Thyroid gland (tissue), 4 donors: ENCODE data around the gene LYPD6. TPM values are rescaled to one million over a fixed set of nuclear protein-coding genes. Genes with fewer than 3 reads are reported as not detected.
"Not testable (repeated sequence)": the region's sequence is repeated elsewhere in the genome, so short reads cannot be mapped to it uniquely, and the experiment has no call there.

Experiments used
- DNase-seq, 2 donors: peaks; one replicate each; pipeline ENCODE4 v3.0.0-alpha.2; 2019
- H3K27ac ChIP-seq, 3 donors: fragments of 200-600 bp; sonication (generic); 1 replicate in 2 of 3; 2 replicates in 1 of 3; pipeline ENCODE4 v1.5.1; 2016 to 2019; ENCODE audit warnings: mild to moderate bottlenecking in 1 of 3, moderate library complexity in 1 of 3
- H3K27me3 ChIP-seq: fragments of 200-600 bp; sonication (generic); one replicate; pipeline ENCODE4 v1.5.1; 2019
- H3K36me3 ChIP-seq, 2 donors: fragments of 200-600 bp; sonication (generic); one replicate each; pipeline ENCODE4 v1.5.1; 2016 to 2019
- H3K4me1 ChIP-seq, 2 donors: fragments of 200-600 bp; sonication (generic); one replicate each; pipeline ENCODE4 v1.5.1; 2017 to 2019
- H3K4me3 ChIP-seq, 3 donors: fragments of 200-600 bp; sonication (generic); replicated peaks in 1 of 3; 1 replicate in 2 of 3; 2 replicates in 1 of 3; pipeline ENCODE4 v1.5.1; 2016; ENCODE audit warnings: mild to moderate bottlenecking in 1 of 3
- H3K9me3 ChIP-seq: fragments of 200-600 bp; sonication (generic); one replicate; pipeline ENCODE4 v1.5.1; 2017
- POLR2A ChIP-seq, 2 donors: fragments of 450-650 bp; IDR thresholded peaks; one replicate each; pipeline ENCODE4 v1.6.1; 2017; ENCODE audit warnings: antibody characterized with exemption in 2 of 2, mild to moderate bottlenecking in 2 of 2, moderate library complexity in 1 of 2
- WGBS, 2 donors: methylation state at CpG; one replicate each; pipeline ENCODE4 v1.1.5; 2017; 5-methylcytosine and 5-hydroxymethylcytosine counted together
- intact Hi-C: fragments of 100-400 bp; cut with DNase I; formaldehyde crosslinking; loops from one replicate; pipeline ENCODE4 v1.15.1; 2023
- total RNA-seq, 4 donors: library from RNA; depleted of rRNA; stranded (reverse); fragments of >200 nt; gene quantifications; one replicate each; pipeline ENCODE4 v1.2.3, GENCODE V29; 2016
- TF ChIP-seq, protein P1 (sequence below), 6 experiments: fragments of 200-600 bp in 3 of 6; fragments of 450-650 bp in 3 of 6; sonication (generic) in 3 of 6; IDR thresholded peaks; one replicate each; pipeline ENCODE4 v1.5.1; 2016 to 2019; ENCODE audit warnings: antibody characterized with exemption in 6 of 6, mild to moderate bottlenecking in 2 of 6, inconsistent platforms in 1 of 6, moderate library complexity in 1 of 6

Gene LYPD6
- total RNA-seq, 4 donors from 2014 or later = 0.33 to 1.5 (median 1.4) TPM

DNA sequence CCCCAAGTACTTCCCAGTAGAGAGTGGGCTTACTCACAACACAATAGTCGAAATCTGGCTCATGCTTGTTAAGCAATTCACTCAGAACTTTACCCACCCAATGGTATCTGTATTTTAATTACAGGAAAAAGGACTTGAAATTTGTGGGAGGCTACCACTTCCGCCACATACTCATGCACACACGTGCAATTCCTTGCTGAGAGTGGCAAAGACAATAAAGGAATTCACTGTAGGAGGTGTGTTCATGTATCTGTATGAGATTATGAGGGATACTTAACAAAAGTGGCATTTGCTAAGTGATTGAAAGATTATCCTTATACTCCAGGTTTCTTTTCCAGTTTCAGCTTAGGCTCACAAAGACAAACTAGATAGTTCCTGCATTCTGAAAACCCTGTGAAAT is 14.9 kb upstream of the LYPD6 start:
- DNase-seq = no peak
- Histone ChIP-seq H3K27me3 (peaks cover 3% of the 10 kb centered on the region), H3K27ac (no peak overlapping the region), H3K4me1 (peaks cover 0 to 3% of the 10 kb centered on the region in 2 donors), H3K36me3 (no peaks in the 10 kb centered on the region), H3K4me3 (no peak overlapping the region), H3K9me3 (no peaks in the 10 kb centered on the region)
- TF ChIP-seq POLR2A (IDR thresholded peaks at IDR 0.05) = no peak
- TF ChIP-seq, protein P1, sequence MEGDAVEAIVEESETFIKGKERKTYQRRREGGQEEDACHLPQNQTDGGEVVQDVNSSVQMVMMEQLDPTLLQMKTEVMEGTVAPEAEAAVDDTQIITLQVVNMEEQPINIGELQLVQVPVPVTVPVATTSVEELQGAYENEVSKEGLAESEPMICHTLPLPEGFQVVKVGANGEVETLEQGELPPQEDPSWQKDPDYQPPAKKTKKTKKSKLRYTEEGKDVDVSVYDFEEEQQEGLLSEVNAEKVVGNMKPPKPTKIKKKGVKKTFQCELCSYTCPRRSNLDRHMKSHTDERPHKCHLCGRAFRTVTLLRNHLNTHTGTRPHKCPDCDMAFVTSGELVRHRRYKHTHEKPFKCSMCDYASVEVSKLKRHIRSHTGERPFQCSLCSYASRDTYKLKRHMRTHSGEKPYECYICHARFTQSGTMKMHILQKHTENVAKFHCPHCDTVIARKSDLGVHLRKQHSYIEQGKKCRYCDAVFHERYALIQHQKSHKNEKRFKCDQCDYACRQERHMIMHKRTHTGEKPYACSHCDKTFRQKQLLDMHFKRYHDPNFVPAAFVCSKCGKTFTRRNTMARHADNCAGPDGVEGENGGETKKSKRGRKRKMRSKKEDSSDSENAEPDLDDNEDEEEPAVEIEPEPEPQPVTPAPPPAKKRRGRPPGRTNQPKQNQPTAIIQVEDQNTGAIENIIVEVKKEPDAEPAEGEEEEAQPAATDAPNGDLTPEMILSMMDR (IDR thresholded peaks at IDR 0.05) = no peak
- intact Hi-C loops = no loop called here
- 71 to 84% methylated on average over 3 of the region's 3 CpGs for WGBS, 2 donors

DNA sequence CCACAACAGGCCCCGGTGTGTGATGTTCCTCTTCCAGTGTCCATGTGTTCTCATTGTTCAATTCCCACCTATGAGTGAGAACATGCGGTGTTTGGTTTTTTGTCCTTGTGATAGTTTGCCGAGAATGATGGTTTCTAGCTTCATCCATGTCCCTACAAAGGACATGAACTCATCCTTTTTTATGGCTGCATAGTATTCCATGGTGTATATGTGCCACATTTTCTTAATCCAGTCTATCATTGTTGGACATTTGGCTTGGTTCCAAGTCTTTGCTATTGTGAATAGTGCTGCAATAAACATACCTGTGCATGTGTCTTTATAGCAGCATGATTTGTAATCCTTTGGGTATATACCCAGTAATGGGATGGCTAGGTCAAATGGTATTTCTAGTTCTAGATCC is 11.8 kb upstream of the LYPD6 start:
- H3K27me3 ChIP-seq, H3K4me3 ChIP-seq, H3K36me3 ChIP-seq, H3K4me1 ChIP-seq, H3K27ac ChIP-seq, H3K9me3 ChIP-seq, DNase-seq, intact Hi-C loops: not testable (repeated sequence)
- 97% methylated on average over 3 of the region's 3 CpGs for WGBS, 2 donors

DNA sequence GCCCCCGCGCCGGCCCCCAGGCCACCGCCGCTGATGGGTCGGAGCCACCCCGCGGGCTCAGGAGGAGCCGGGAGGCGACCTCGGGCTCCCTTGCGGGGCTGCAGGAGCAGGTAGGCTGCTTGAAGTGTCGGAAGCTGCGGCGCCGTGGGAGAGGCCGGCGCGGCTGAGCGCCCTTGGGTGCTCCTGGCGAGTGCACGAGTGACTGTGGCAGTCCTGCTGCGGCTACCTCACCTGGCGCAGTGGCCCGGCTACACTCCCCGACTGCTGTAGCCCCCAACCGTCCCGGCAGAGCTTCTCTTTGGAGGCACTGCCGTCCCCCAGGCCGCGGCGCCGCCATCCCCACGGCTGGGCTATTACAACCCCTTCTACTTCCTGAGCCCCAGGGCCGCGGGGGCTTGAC is 10.0 kb upstream of the LYPD6 start:
- intact Hi-C loops = no loop called here
- no peak for DNase-seq
- no peaks in the 10 kb centered on the region for H3K9me3 ChIP-seq
- TF ChIP-seq, protein P1 (IDR thresholded peaks at IDR 0.05) = no peak
- no peak for TF ChIP-seq POLR2A (IDR thresholded peaks at IDR 0.05)
- no peaks in the 10 kb centered on the region for H3K4me1 ChIP-seq
- peaks cover 5% of the 10 kb centered on the region for H3K27me3 ChIP-seq
- no peak overlapping the region for H3K27ac ChIP-seq
- no peak overlapping the region for H3K4me3 ChIP-seq
- no peaks in the 10 kb centered on the region for H3K36me3 ChIP-seq
- 45 to 58% methylated on average over 10 to 28 of the region's 36 CpGs for WGBS, 2 donors

DNA sequence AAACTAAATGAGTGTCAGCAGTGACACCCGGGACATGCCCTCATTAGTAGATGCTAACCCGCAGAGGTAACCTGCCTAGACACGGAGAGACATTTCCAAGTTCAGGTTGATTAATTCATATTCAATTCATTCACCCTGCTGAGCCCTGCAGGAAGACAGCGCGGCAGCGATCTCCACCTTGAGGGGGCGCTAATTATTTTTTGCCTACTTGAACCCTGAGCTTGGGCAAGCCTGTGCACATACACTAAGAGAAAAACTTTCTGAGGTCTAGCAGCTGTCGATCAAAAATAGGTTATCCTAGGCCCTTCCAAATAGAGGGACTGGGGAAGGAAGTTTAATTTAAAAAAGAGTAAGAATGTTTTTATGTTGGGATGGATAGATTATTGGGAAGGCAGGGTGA is 1.3 kb upstream of the LYPD6 start:
- no peak overlapping the region for H3K4me3 ChIP-seq
- DNase-seq = no peak
- no peaks in the 10 kb centered on the region for H3K36me3 ChIP-seq
- intact Hi-C loops = no loop called here
- no peak for TF ChIP-seq POLR2A (IDR thresholded peaks at IDR 0.05)
- TF ChIP-seq, protein P1 (IDR thresholded peaks at IDR 0.05) = no peak
- H3K27ac ChIP-seq = no peak overlapping the region
- WGBS, 2 donors = 27% methylated on average over 8 of the region's 8 CpGs
- peaks cover 8 to 14% of the 10 kb centered on the region in 2 donors for H3K4me1 ChIP-seq
- H3K27me3 ChIP-seq = no peaks in the 10 kb centered on the region
- H3K9me3 ChIP-seq = no peaks in the 10 kb centered on the region

DNA sequence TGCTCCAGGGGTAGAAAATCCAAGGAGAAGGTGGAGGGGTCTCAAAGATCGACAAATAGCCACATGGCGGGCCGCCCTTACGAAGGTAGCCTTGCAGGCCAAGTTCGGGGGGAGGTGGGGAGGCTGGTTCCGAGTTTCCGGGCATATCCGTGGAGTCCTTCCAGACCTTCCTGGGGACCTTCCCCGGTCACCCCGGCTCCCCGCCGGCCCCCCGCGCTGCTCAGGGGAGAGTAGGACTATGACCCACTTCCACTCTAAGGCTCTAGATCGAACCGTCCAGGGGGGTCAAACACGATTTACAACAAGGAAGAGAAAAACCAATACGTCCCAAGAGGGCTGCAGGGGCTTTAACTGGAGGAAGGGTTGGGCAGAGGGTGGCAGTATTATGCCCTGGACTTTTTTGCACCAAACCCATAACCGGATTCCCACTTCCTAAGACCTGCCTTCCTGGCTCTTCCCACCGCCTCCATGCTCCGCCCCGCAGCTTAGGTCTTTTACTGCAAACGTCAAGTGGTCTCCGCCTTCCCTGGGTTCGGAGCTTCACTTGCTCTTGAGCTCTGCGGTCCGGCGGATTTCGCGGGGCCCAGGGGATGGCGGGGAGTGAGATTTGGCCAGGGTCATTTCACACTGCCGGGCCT is 779 bp upstream of the LYPD6 start:
- Histone ChIP-seq H3K4me3 (peak overlapping the region in 2 of 3 donors; percentile 15 to 46), H3K27ac (no peak overlapping the region), H3K36me3 (no peaks in the 10 kb centered on the region), H3K9me3 (no peaks in the 10 kb centered on the region), H3K4me1 (peaks cover 8 to 14% of the 10 kb centered on the region in 2 donors), H3K27me3 (no peaks in the 10 kb centered on the region)
- DNase-seq = peak; percentile 57 to 58
- 10 to 14% methylated on average over 25 to 30 of the region's 32 CpGs for WGBS, 2 donors
- TF ChIP-seq, protein P1 (IDR thresholded peaks at IDR 0.05) = no peak
- TF ChIP-seq POLR2A (IDR thresholded peaks at IDR 0.05) = no peak
- intact Hi-C loops = no loop called here
